Activated naive CD4-positive, alpha-beta T cell treated with anti-CD3 and anti-CD28 coated beads, Interleukin-2, amount 10 ng/mL, durations not matched to agents 7 days and 5 days (primary cell): ENCODE data around the gene C21orf58.
A peak's percentile ranks its signal among the peaks of the same experiment; 100 is the strongest.

Experiments used
- CTCF ChIA-PET: fragments of 350-600 bp; sonication (Branson Sonifier 250); formaldehyde crosslinking; loops from one replicate; lab custom pipeline; 2021; ENCODE audit warnings: antibody characterized with exemption; lab: Charles Lee
- DNase-seq: peaks from one replicate; pipeline ENCODE4 v3.0.0-alpha.2; 2020
- H3K27ac Mint-ChIP-seq: one replicate; pipeline ENCODE4 v1.8.0; 2021; ENCODE audit warnings: mild to moderate bottlenecking, moderate library complexity, mixed read lengths
- H3K27me3 Mint-ChIP-seq: one replicate; pipeline ENCODE4 v1.8.0; 2021; ENCODE audit warnings: mild to moderate bottlenecking, mixed read lengths
- H3K36me3 Mint-ChIP-seq: one replicate; pipeline ENCODE4 v1.8.0; 2021; ENCODE audit warnings: mixed read lengths
- H3K4me1 Mint-ChIP-seq: one replicate; pipeline ENCODE4 v1.8.0; 2021; ENCODE audit warnings: mixed read lengths
- H3K4me3 Mint-ChIP-seq: one replicate; pipeline ENCODE4 v1.8.0; 2021; ENCODE audit warnings: mild to moderate bottlenecking, moderate library complexity, mixed read lengths
- H3K9me3 Mint-ChIP-seq: one replicate; pipeline ENCODE4 v1.8.0; 2021; ENCODE audit warnings: mixed read lengths

The C21orf58 gene

GRCh38 chr21:46285761-46286647 is 37.7 kb downstream of the C21orf58 start, which contains the start of gene YBEY:
Gene YBEY, plus strand, starts transcription at chr21:46286342. Its CDS starts 572 bp downstream, at chr21:46286914.
- Mint-ChIP-seq H3K4me1 (peaks cover 61% of the 10 kb centered on the region), H3K27ac (peak within 1 kb of the TSS; percentile 97), H3K4me3 (peak within 1 kb of the TSS; percentile 97), H3K9me3 (no peaks in the 10 kb centered on the region), H3K27me3 (no peaks in the 10 kb centered on the region), H3K36me3 (peaks cover 40% of the 10 kb centered on the region)
- CTCF ChIA-PET: interaction anchor here (1.0 to 1.5 kb wide), 3 partner anchors 9 to 40 kb away, joined by 3 to 7 read pairs (median 3); a partner anchor contains a TSS
- peak; percentile 92 for DNase-seq

GRCh38 chr21:46285206-46285661 is 38.4 kb downstream of the C21orf58 start, which contains the start of gene MCM3AP:
Gene MCM3AP, minus strand, starts transcription at chr21:46285611. Its CDS starts 325 bp downstream, at chr21:46285286.
- Mint-ChIP-seq H3K4me3 (peak within 1 kb of the TSS; percentile 97), H3K27me3 (no peaks in the 10 kb centered on the region), H3K27ac (peak within 1 kb of the TSS; percentile 97), H3K4me1 (peaks cover 60% of the 10 kb centered on the region), H3K36me3 (peaks cover 42% of the 10 kb centered on the region), H3K9me3 (no peaks in the 10 kb centered on the region)
- CTCF ChIA-PET: interaction anchor here (1.0 to 1.5 kb wide), 4 partner anchors 9 to 142 kb away, joined by 3 to 7 read pairs (median 3); a partner anchor contains a TSS
- DNase-seq: no peak

- Mint-ChIP-seq H3K27ac (peak overlapping the region; percentile 90), H3K4me1 (peaks cover 60% of the 10 kb centered on the region), H3K4me3 (peak overlapping the region; percentile 94), H3K36me3 (peaks cover 45% of the 10 kb centered on the region), H3K9me3 (no peaks in the 10 kb centered on the region), H3K27me3 (no peaks in the 10 kb centered on the region)
- DNase-seq: no peak
- CTCF ChIA-PET: interaction anchor here (1.2 to 1.5 kb wide), 3 partner anchors 24 to 141 kb away, joined by 3 to 7 read pairs (median 3); a partner anchor contains a TSS
Observed at GRCh38 chr21:46284733-46285132, 38.9 kb downstream of the C21orf58 start.

- CTCF ChIA-PET: interaction anchor here (0.6 to 1.5 kb wide), 4 partner anchors 32 to 143 kb away, joined by 3 to 7 read pairs (median 4); a partner anchor contains a TSS
- H3K27me3 Mint-ChIP-seq: no peaks in the 10 kb centered on the region
- H3K9me3 Mint-ChIP-seq: no peaks in the 10 kb centered on the region
- no peak for DNase-seq
- H3K27ac Mint-ChIP-seq: peak overlapping the region; percentile 50
- H3K4me3 Mint-ChIP-seq: peak overlapping the region; percentile 49
- peaks cover 49% of the 10 kb centered on the region for H3K36me3 Mint-ChIP-seq
- H3K4me1 Mint-ChIP-seq: peaks cover 58% of the 10 kb centered on the region
Observed at GRCh38 chr21:46284077-46284644, 39.5 kb downstream of the C21orf58 start.

GRCh38 chr21:46274797-46275390 is 48.8 kb downstream of the C21orf58 start:
- no peaks in the 10 kb centered on the region for H3K27me3 Mint-ChIP-seq
- CTCF ChIA-PET: no interaction called here
- no peak overlapping the region for H3K4me3 Mint-ChIP-seq
- peaks cover 55% of the 10 kb centered on the region for H3K36me3 Mint-ChIP-seq
- H3K27ac Mint-ChIP-seq: no peak overlapping the region
- H3K4me1 Mint-ChIP-seq: no peaks in the 10 kb centered on the region
- no peak for DNase-seq
- no peaks in the 10 kb centered on the region for H3K9me3 Mint-ChIP-seq

GRCh38 chr21:46273341-46273740 is 50.3 kb downstream of the C21orf58 start:
- Mint-ChIP-seq H3K4me3 (no peak overlapping the region), H3K27me3 (no peaks in the 10 kb centered on the region), H3K36me3 (peaks cover 53% of the 10 kb centered on the region), H3K4me1 (no peaks in the 10 kb centered on the region), H3K27ac (no peak overlapping the region), H3K9me3 (no peaks in the 10 kb centered on the region)
- no peak for DNase-seq
- CTCF ChIA-PET: no interaction called here

- no peaks in the 10 kb centered on the region for H3K4me1 Mint-ChIP-seq
- no peak overlapping the region for H3K27ac Mint-ChIP-seq
- H3K9me3 Mint-ChIP-seq: no peaks in the 10 kb centered on the region
- no peak for DNase-seq
- H3K4me3 Mint-ChIP-seq: no peak overlapping the region
- H3K27me3 Mint-ChIP-seq: no peaks in the 10 kb centered on the region
- CTCF ChIA-PET: no interaction called here
- peaks cover 54% of the 10 kb centered on the region for H3K36me3 Mint-ChIP-seq
Observed at GRCh38 chr21:46269466-46269865, 54.2 kb downstream of the C21orf58 start.

GRCh38 chr21:46268371-46268770 is 55.3 kb downstream of the C21orf58 start:
- H3K27ac Mint-ChIP-seq: no peak overlapping the region

GRCh38 chr21:46266946-46267345 is 56.7 kb downstream of the C21orf58 start:
- Mint-ChIP-seq H3K27ac (no peak overlapping the region), H3K4me1 (no peaks in the 10 kb centered on the region), H3K9me3 (no peaks in the 10 kb centered on the region), H3K27me3 (no peaks in the 10 kb centered on the region), H3K4me3 (no peak overlapping the region), H3K36me3 (peaks cover 49% of the 10 kb centered on the region)
- CTCF ChIA-PET: interaction anchor here (1.3 kb wide), 1 partner anchor 41 kb away, joined by 3 read pairs; no protein-coding TSS in a partner anchor
- no peak for DNase-seq

More at GRCh38 chr21:46268371-46268770, 55.3 kb downstream of the C21orf58 start:
- Mint-ChIP-seq H3K4me1 (no peaks in the 10 kb centered on the region), H3K9me3 (no peaks in the 10 kb centered on the region), H3K27me3 (no peaks in the 10 kb centered on the region), H3K4me3 (no peak overlapping the region), H3K36me3 (peaks cover 51% of the 10 kb centered on the region)
- CTCF ChIA-PET: interaction anchor here (1.3 kb wide), 1 partner anchor 39 kb away, joined by 3 read pairs; no protein-coding TSS in a partner anchor
- DNase-seq: no peak

- H3K36me3 Mint-ChIP-seq: peaks cover 52% of the 10 kb centered on the region
- no peaks in the 10 kb centered on the region for H3K27me3 Mint-ChIP-seq
- CTCF ChIA-PET: no interaction called here
- H3K27ac Mint-ChIP-seq: no peak overlapping the region
- DNase-seq: no peak
- H3K4me1 Mint-ChIP-seq: no peaks in the 10 kb centered on the region
- no peaks in the 10 kb centered on the region for H3K9me3 Mint-ChIP-seq
- no peak overlapping the region for H3K4me3 Mint-ChIP-seq
Observed at GRCh38 chr21:46265736-46266525, 57.7 kb downstream of the C21orf58 start.

- peaks cover 48% of the 10 kb centered on the region for H3K36me3 Mint-ChIP-seq
- H3K4me1 Mint-ChIP-seq: no peaks in the 10 kb centered on the region
- no peaks in the 10 kb centered on the region for H3K9me3 Mint-ChIP-seq
- H3K27ac Mint-ChIP-seq: no peak overlapping the region
- no peak for DNase-seq
- H3K27me3 Mint-ChIP-seq: no peaks in the 10 kb centered on the region
- no peak overlapping the region for H3K4me3 Mint-ChIP-seq
- CTCF ChIA-PET: no interaction called here
Observed at GRCh38 chr21:46264690-46265144, 59.0 kb downstream of the C21orf58 start.

GRCh38 chr21:46264046-46264689 is 59.5 kb downstream of the C21orf58 start:
- Mint-ChIP-seq H3K4me1 (no peaks in the 10 kb centered on the region), H3K36me3 (peaks cover 44% of the 10 kb centered on the region), H3K9me3 (no peaks in the 10 kb centered on the region), H3K4me3 (no peak overlapping the region), H3K27me3 (no peaks in the 10 kb centered on the region), H3K27ac (no peak overlapping the region)
- CTCF ChIA-PET: no interaction called here
- no peak for DNase-seq

GRCh38 chr21:46256501-46256994 is 67.1 kb downstream of the C21orf58 start:
- Mint-ChIP-seq H3K36me3 (peaks cover 67% of the 10 kb centered on the region), H3K27ac (no peak overlapping the region), H3K9me3 (no peaks in the 10 kb centered on the region), H3K27me3 (no peaks in the 10 kb centered on the region), H3K4me3 (no peak overlapping the region), H3K4me1 (peaks cover 23% of the 10 kb centered on the region)
- CTCF ChIA-PET: no interaction called here
- DNase-seq: no peak
